ENCODE data around the gene NUDT4. TPM values are rescaled to one million over a fixed set of nuclear protein-coding genes. Genes with fewer than 3 reads are reported as not detected.

NUDT4 gene
- total RNA-seq, 1 experiment from 2014 or later: 51.0 TPM

DNA sequence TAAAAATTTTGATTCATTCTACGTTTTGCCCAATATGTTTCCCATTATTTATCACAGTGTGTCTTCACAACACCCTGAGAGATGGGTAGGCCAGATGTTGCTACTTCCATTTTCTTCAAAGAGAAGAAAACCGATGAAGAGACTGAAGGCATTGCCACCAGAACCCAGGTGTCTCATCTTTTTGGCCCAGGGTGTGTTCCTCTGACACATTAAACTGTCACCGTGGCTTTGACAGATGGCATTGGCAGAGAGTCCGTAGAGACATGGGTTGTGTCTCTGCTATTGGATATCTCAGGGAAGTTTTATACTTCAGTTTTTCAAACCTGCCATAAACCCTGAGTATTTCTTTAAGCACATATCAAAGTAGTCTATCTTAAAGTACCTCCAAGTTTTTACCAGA is 11.3 kb upstream of the NUDT4 start:
- Histone ChIP-seq H2AFZ (no peak overlapping the region), H3K9me2 (ENCODE audit: insufficient read depth) (no peaks in the 10 kb centered on the region), H3K79me2 (ENCODE audit: low read depth) (no peaks in the 10 kb centered on the region), H4K20me1 (ENCODE audit: insufficient read depth) (no peaks in the 10 kb centered on the region), H3K36me3 (ENCODE audit: low read depth) (no peaks in the 10 kb centered on the region), H3K27ac (no peak overlapping the region), H3K4me1 (replicated peaks; ENCODE audit: insufficient read depth) (no peaks in the 10 kb centered on the region), H3K9me3 (ENCODE audit: insufficient read depth, low read depth) (no peaks in the 10 kb centered on the region), H3F3A (ENCODE audit: insufficient read depth, low read depth) (no peaks in the 10 kb centered on the region), H3K4me3 (no peak overlapping the region), H3K4me2 (no peak overlapping the region), H3K27me3 (ENCODE audit: insufficient read depth, low read depth) (no peaks in the 10 kb centered on the region)
- CTCF ChIA-PET: no interaction called here
- POLR2A ChIA-PET (ENCODE audit: unreplicated experiment): no interaction called here
- BruUV-seq (replicated peaks): no TSS peak
- TF ChIP-seq, protein P1, sequence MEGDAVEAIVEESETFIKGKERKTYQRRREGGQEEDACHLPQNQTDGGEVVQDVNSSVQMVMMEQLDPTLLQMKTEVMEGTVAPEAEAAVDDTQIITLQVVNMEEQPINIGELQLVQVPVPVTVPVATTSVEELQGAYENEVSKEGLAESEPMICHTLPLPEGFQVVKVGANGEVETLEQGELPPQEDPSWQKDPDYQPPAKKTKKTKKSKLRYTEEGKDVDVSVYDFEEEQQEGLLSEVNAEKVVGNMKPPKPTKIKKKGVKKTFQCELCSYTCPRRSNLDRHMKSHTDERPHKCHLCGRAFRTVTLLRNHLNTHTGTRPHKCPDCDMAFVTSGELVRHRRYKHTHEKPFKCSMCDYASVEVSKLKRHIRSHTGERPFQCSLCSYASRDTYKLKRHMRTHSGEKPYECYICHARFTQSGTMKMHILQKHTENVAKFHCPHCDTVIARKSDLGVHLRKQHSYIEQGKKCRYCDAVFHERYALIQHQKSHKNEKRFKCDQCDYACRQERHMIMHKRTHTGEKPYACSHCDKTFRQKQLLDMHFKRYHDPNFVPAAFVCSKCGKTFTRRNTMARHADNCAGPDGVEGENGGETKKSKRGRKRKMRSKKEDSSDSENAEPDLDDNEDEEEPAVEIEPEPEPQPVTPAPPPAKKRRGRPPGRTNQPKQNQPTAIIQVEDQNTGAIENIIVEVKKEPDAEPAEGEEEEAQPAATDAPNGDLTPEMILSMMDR (conservative IDR thresholded peaks at IDR 0.05): no peak
- TF ChIP-seq EZH2 (IDR thresholded peaks at IDR 0.05; ENCODE audit: low read depth): no peak
- no peak for DNase-seq
- intact Hi-C loops (cut with micrococcal nuclease; ENCODE audit: unreplicated experiment): no loop called here

DNA sequence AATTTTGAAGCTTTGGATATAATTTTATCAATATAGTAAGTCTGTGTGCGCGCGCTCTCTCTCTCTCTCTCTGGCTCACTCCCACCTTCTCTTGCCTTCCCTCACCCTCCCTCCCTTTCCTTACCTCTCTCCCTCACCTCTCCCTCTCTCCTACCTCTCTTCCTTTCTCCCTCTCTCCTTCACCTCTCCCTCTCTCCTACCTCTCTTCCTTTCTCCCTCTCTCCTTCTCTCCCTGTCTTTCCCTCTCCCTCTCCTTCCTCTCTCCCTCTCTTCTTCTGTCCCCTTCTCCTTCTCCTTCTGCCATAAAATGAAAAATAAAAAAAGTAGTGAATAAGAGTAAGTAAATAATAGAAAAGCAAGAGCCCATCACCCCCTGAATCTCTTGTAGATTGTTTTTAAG is 9.0 kb upstream of the NUDT4 start:
- no TSS peak for BruUV-seq (replicated peaks)
- Histone ChIP-seq H3K9me3 (ENCODE audit: insufficient read depth, low read depth) (no peaks in the 10 kb centered on the region), H3F3A (ENCODE audit: insufficient read depth, low read depth) (no peaks in the 10 kb centered on the region), H3K79me2 (ENCODE audit: low read depth) (no peaks in the 10 kb centered on the region), H3K36me3 (ENCODE audit: low read depth) (no peaks in the 10 kb centered on the region), H3K27ac (no peak overlapping the region), H3K27me3 (ENCODE audit: insufficient read depth, low read depth) (no peaks in the 10 kb centered on the region), H3K4me1 (replicated peaks; ENCODE audit: insufficient read depth) (peaks cover 5% of the 10 kb centered on the region), H3K9me2 (ENCODE audit: insufficient read depth) (no peaks in the 10 kb centered on the region), H3K4me3 (no peak overlapping the region), H3K4me2 (no peak overlapping the region), H4K20me1 (ENCODE audit: insufficient read depth) (no peaks in the 10 kb centered on the region), H2AFZ (no peak overlapping the region)
- POLR2A ChIA-PET (ENCODE audit: unreplicated experiment): no interaction called here
- TF ChIP-seq, protein P1 (conservative IDR thresholded peaks at IDR 0.05): no peak
- TF ChIP-seq EZH2 (IDR thresholded peaks at IDR 0.05; ENCODE audit: low read depth): no peak
- intact Hi-C loops (cut with micrococcal nuclease; ENCODE audit: unreplicated experiment): no loop called here
- CTCF ChIA-PET: no interaction called here
- DNase-seq: no peak

DNA sequence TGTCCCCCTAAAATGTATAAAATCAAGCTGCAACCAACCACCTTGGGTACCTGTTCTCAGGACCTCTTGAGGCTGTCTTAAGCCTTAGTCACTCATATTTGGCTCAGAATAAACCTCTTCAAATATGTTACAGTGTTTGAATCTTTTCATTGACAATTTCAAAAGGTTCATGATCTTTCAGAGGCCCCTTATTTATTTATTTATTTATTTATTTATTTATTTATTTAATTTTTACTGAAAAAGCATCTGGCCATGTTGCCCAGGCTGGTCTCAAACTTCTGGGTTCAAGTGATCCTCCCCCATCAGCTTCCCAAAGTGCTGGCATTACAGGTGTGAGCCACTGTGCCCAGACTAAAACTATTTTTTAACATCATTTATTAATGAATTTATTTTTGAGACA is 8.2 kb upstream of the NUDT4 start:
- CTCF ChIA-PET: no interaction called here
- no peak overlapping the region for H3K4me3 ChIP-seq
- intact Hi-C loops (cut with micrococcal nuclease; ENCODE audit: unreplicated experiment): no loop called here
- no peaks in the 10 kb centered on the region for H3K27me3 ChIP-seq (ENCODE audit: insufficient read depth, low read depth)
- no peaks in the 10 kb centered on the region for H3K79me2 ChIP-seq (ENCODE audit: low read depth)
- no peak for DNase-seq
- TF ChIP-seq, protein P1 (conservative IDR thresholded peaks at IDR 0.05): no peak
- no peak for TF ChIP-seq EZH2 (IDR thresholded peaks at IDR 0.05; ENCODE audit: low read depth)
- BruUV-seq (replicated peaks): no TSS peak
- no peaks in the 10 kb centered on the region for H3K9me3 ChIP-seq (ENCODE audit: insufficient read depth, low read depth)
- H3K4me2 ChIP-seq: no peak overlapping the region
- H4K20me1 ChIP-seq (ENCODE audit: insufficient read depth): no peaks in the 10 kb centered on the region
- H3K36me3 ChIP-seq (ENCODE audit: low read depth): no peaks in the 10 kb centered on the region
- no peak overlapping the region for H2AFZ ChIP-seq
- H3K27ac ChIP-seq: no peak overlapping the region
- H3K4me1 ChIP-seq (replicated peaks; ENCODE audit: insufficient read depth): peaks cover 5% of the 10 kb centered on the region
- H3K9me2 ChIP-seq (ENCODE audit: insufficient read depth): no peaks in the 10 kb centered on the region
- POLR2A ChIA-PET (ENCODE audit: unreplicated experiment): no interaction called here
- no peaks in the 10 kb centered on the region for H3F3A ChIP-seq (ENCODE audit: insufficient read depth, low read depth)

All from PC-9 (cell line).